Gastroesophageal sphincter (tissue), 4 donors: ENCODE data around the gene GJA3. TPM values are rescaled to one million over a fixed set of nuclear protein-coding genes. Genes with fewer than 3 reads are reported as not detected.
A peak's percentile ranks its signal among the peaks of the same experiment; 100 is the strongest.

ENCODE experiments used
- ATAC-seq: fragments of 150-250 bp; one replicate; pipeline ENCODE4 v1.9.1; 2016; ENCODE audit warnings: mild to moderate bottlenecking, moderate library complexity
- H3K27ac ChIP-seq, 4 donors: fragments of 200-600 bp; sonication (generic) in 3 of 4; 1 replicate in 3 of 4; 2 replicates in 1 of 4; pipeline ENCODE4 v1.5.1; 2016 to 2019
- H3K27me3 ChIP-seq: fragments of 200-600 bp; sonication (generic); one replicate; pipeline ENCODE4 v1.5.1; 2019
- H3K36me3 ChIP-seq, 2 donors: fragments of 200-600 bp; sonication (generic); one replicate each; pipeline ENCODE4 v1.5.1; 2019; ENCODE audit warnings: control low read depth in 1 of 2
- H3K4me1 ChIP-seq, 3 donors: fragments of 200-600 bp; sonication (generic); 1 replicate in 2 of 3; 2 replicates in 1 of 3; pipeline ENCODE4 v1.5.1; 2016 to 2019; ENCODE audit warnings: control low read depth in 2 of 3
- H3K4me3 ChIP-seq, 2 donors: fragments of 200-600 bp; sonication (generic); one replicate each; pipeline ENCODE4 v1.5.1; 2019; ENCODE audit warnings: mild to moderate bottlenecking in 1 of 2, moderate library complexity in 1 of 2
- H3K9me3 ChIP-seq, 3 donors: fragments of 200-600 bp; sonication (generic); one replicate each; pipeline ENCODE4 v1.5.1; 2017 to 2019; ENCODE audit warnings: control low read depth in 2 of 3
- CTCF ChIP-seq, 4 experiments: fragments of 200-600 bp in 2 of 4; fragments of 450-650 bp in 2 of 4; sonication (generic) in 1 of 4; IDR thresholded peaks; one replicate each; pipeline ENCODE4 v1.5.1; 2017 to 2019; ENCODE audit warnings: antibody characterized with exemption in 4 of 4, mild to moderate bottlenecking in 2 of 4, moderate library complexity in 2 of 4
- EP300 ChIP-seq: sonication (generic); formaldehyde crosslinking; IDR thresholded peaks from one replicate; pipeline ENCODE4 v1.6.1; 2017; ENCODE audit warnings: antibody characterized with exemption, mild to moderate bottlenecking
- POLR2A ChIP-seq, 2 donors: fragments of 450-650 bp; IDR thresholded peaks; one replicate each; pipeline ENCODE4 v1.6.1; 2017; ENCODE audit warnings: antibody characterized with exemption in 2 of 2, mild to moderate bottlenecking in 2 of 2, moderate library complexity in 1 of 2
- POLR2AphosphoS5 ChIP-seq: sonication (generic); formaldehyde crosslinking; IDR thresholded peaks from one replicate; pipeline ENCODE4 v1.6.1; 2017; ENCODE audit warnings: antibody characterized with exemption
- WGBS, 2 donors: methylation state at CpG; one replicate each; pipeline ENCODE4 v1.1.5; 2018; ENCODE audit warnings: low coverage in 1 of 2; 5-methylcytosine and 5-hydroxymethylcytosine counted together
- total RNA-seq, 4 donors: library from RNA; depleted of rRNA; stranded (reverse); fragments of >200 nt; gene quantifications; one replicate each; pipeline ENCODE4 v1.1.0, GENCODE V29; 2016

Gene GJA3
- total RNA-seq, 4 donors from 2014 or later = 0.04 to 0.07 TPM; not detected in 2

GRCh38 chr13:20185366-20186056 is 24.7 kb upstream of the GJA3 start:
- H3K4me3 ChIP-seq = no peak overlapping the region
- TF ChIP-seq CTCF (IDR thresholded peaks at IDR 0.05) = no peak
- TF ChIP-seq POLR2AphosphoS5 = no peak
- TF ChIP-seq EP300 = no peak
- no peak for TF ChIP-seq POLR2A (IDR thresholded peaks at IDR 0.05)
- ATAC-seq = no peak
- H3K36me3 ChIP-seq = no peaks in the 10 kb centered on the region
- peaks cover 45% of the 10 kb centered on the region for H3K27me3 ChIP-seq
- WGBS, 2 donors = 65 to 68% methylated on average over 3 of the region's 12 CpGs
- H3K27ac ChIP-seq = no peak overlapping the region
- H3K9me3 ChIP-seq = no peaks in the 10 kb centered on the region
- no peaks in the 10 kb centered on the region for H3K4me1 ChIP-seq

- H3K27ac ChIP-seq = no peak overlapping the region
- 20 to 23% methylated on average over 5 of the region's 5 CpGs for WGBS, 2 donors
- peaks cover 66% of the 10 kb centered on the region for H3K27me3 ChIP-seq
- H3K9me3 ChIP-seq = no peaks in the 10 kb centered on the region
- TF ChIP-seq CTCF (IDR thresholded peaks at IDR 0.05) (peak; percentile 67 to 83 (median 70)), POLR2AphosphoS5 (no peak)
- ATAC-seq = peak; percentile 71
- H3K36me3 ChIP-seq = no peaks in the 10 kb centered on the region
- H3K4me1 ChIP-seq = no peaks in the 10 kb centered on the region
- H3K4me3 ChIP-seq = no peak overlapping the region
These were observed 21.5 kb upstream of the GJA3 start for GRCh38 chr13:20182231-20182846.

- H3K9me3 ChIP-seq = no peaks in the 10 kb centered on the region
- H3K27me3 ChIP-seq = peaks cover 73% of the 10 kb centered on the region
- H3K36me3 ChIP-seq = no peaks in the 10 kb centered on the region
- no peaks in the 10 kb centered on the region for H3K4me1 ChIP-seq
- no peak overlapping the region for H3K4me3 ChIP-seq
- no peak for TF ChIP-seq POLR2AphosphoS5
- TF ChIP-seq EP300 = no peak
- TF ChIP-seq CTCF (IDR thresholded peaks at IDR 0.05) = no peak
- no peak for ATAC-seq
- H3K27ac ChIP-seq = no peak overlapping the region
- WGBS, 2 donors = 51 to 53% methylated on average over 3 of the region's 3 CpGs
These were observed 20.3 kb upstream of the GJA3 start for GRCh38 chr13:20181188-20181587.

GRCh38 chr13:20178156-20178555 is 17.3 kb upstream of the GJA3 start:
- no peak overlapping the region for H3K27ac ChIP-seq
- peaks cover 0 to 13% (median 0%) of the 10 kb centered on the region in 3 donors for H3K4me1 ChIP-seq
- no peak for ATAC-seq
- no peaks in the 10 kb centered on the region for H3K9me3 ChIP-seq
- H3K4me3 ChIP-seq = no peak overlapping the region
- H3K27me3 ChIP-seq = peaks cover 57% of the 10 kb centered on the region
- no peaks in the 10 kb centered on the region for H3K36me3 ChIP-seq
- no peak for TF ChIP-seq POLR2A (IDR thresholded peaks at IDR 0.05)
- TF ChIP-seq CTCF (IDR thresholded peaks at IDR 0.05) = no peak
- TF ChIP-seq POLR2AphosphoS5 = no peak
- TF ChIP-seq EP300 = no peak
- WGBS, 2 donors = 65 to 72% methylated on average over 5 of the region's 5 CpGs
